Choroid plexus epithelial cell (primary cell): Measurements from ENCODE around the gene IMPG1.
A peak's percentile ranks its signal among the peaks of the same experiment; 100 is the strongest.

Source experiments
- DNase-seq: peaks from one replicate; pipeline ENCODE4 v3.0.0-alpha.2; 2010; ENCODE audit warnings: low read depth
- H3K4me3 ChIP-seq: 2 replicates; pipeline ENCODE4 v1.5.1; 2011; ENCODE audit warnings: low read depth, mild to moderate bottlenecking, control low read depth, low read length, moderate library complexity
- TF ChIP-seq, protein P1 (sequence below): conservative IDR thresholded peaks from 2 replicates; pipeline ENCODE4 v1.5.1; 2011; ENCODE audit warnings: low read depth, mild to moderate bottlenecking, control low read depth, inconsistent platforms, low read length, moderate library complexity

The IMPG1 gene

GRCh38 chr6:76035713-76036112 is 36.7 kb downstream of the IMPG1 start:
- DNase-seq = no peak
- TF ChIP-seq, protein P1, sequence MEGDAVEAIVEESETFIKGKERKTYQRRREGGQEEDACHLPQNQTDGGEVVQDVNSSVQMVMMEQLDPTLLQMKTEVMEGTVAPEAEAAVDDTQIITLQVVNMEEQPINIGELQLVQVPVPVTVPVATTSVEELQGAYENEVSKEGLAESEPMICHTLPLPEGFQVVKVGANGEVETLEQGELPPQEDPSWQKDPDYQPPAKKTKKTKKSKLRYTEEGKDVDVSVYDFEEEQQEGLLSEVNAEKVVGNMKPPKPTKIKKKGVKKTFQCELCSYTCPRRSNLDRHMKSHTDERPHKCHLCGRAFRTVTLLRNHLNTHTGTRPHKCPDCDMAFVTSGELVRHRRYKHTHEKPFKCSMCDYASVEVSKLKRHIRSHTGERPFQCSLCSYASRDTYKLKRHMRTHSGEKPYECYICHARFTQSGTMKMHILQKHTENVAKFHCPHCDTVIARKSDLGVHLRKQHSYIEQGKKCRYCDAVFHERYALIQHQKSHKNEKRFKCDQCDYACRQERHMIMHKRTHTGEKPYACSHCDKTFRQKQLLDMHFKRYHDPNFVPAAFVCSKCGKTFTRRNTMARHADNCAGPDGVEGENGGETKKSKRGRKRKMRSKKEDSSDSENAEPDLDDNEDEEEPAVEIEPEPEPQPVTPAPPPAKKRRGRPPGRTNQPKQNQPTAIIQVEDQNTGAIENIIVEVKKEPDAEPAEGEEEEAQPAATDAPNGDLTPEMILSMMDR = no peak
- H3K4me3 ChIP-seq = no peak overlapping the region

- DNase-seq = peak; percentile 8
- TF ChIP-seq, protein P1 = no peak
Measured at GRCh38 chr6:76026101-76026500, 46.4 kb downstream of the IMPG1 start.

GRCh38 chr6:76014626-76015530 is 57.6 kb downstream of the IMPG1 start:
- no peak overlapping the region for H3K4me3 ChIP-seq
- TF ChIP-seq, protein P1 = no peak
- no peak for DNase-seq

More at GRCh38 chr6:76026101-76026500, 46.4 kb downstream of the IMPG1 start:
- no peak overlapping the region for H3K4me3 ChIP-seq

DNA sequence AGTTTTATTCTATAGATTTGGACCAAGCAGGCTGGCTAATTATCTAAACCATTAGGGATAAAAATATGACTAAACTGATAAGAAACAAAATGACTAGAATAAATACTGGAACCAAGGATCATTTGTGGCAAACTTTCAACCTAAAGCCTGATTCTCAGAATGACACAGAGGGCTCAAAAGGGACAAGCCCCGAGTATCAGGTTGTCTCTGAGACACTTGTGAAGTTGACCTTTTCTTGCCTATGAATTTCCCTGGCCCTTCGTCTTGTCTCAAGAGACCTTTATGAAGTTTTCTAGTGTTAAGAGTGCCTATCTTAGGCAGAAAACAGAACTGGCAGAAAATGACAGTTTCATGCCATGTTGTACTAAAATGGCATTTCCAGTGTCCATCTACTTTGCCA is 68.3 kb downstream of the IMPG1 start:
- DNase-seq = no peak
- TF ChIP-seq, protein P1 = no peak
- H3K4me3 ChIP-seq = no peak overlapping the region

DNA sequence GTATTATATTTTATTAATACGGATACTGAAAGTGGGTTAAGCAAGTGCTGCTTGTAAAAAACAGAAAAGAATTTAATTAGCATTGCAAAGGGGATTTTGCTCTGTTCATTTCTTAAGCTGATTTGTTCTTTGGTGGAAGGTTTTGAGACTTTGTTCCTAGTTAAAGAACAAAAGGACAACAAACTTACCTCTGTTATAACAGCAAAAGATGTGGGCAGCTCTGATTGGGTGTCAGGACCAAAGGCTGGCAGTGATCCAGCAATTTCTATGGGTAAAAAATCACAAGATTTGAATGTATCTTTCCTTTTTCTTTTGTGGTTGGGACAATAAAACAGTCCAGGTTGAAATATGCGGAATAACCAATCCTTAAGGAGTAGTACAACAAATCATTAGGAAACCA is 68.8 kb downstream of the IMPG1 start:
- H3K4me3 ChIP-seq = no peak overlapping the region
- TF ChIP-seq, protein P1 = no peak
- DNase-seq = no peak

DNA sequence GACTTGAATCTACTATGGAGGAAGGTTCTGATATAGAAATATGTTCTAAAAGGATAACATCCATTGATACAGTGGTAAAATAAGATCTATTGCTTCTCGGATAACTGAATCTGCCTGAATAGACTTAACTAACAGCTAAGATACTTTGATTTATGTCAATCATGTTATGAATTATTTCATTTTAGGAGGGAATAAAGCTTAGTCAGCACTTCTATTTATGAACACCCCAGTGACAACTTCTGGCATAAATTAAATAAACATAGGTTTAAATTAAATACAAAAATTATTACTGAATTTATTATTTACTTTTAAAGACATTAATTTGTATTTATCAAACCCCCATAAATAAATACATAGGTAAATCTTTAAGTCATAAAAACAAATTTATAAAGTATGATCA is 69.3 kb downstream of the IMPG1 start:
- no peak overlapping the region for H3K4me3 ChIP-seq
- no peak for DNase-seq
- TF ChIP-seq, protein P1 = no peak

GRCh38 chr6:76000629-76001028 is 71.8 kb downstream of the IMPG1 start:
- TF ChIP-seq, protein P1 = no peak
- DNase-seq = no peak
- no peak overlapping the region for H3K4me3 ChIP-seq
